Measurements from ENCODE around the gene KRT86. TPM values are rescaled to one million over a fixed set of nuclear protein-coding genes. Genes with fewer than 3 reads are reported as not detected.
A peak's percentile ranks its signal among the peaks of the same experiment; 100 is the strongest.
"Not testable (repeated sequence)": the region's sequence is repeated elsewhere in the genome, so short reads cannot be mapped to it uniquely, and the experiment has no call there.

KRT86 gene
- total RNA-seq, 1 donor from 2014 or later = not detected

DNA sequence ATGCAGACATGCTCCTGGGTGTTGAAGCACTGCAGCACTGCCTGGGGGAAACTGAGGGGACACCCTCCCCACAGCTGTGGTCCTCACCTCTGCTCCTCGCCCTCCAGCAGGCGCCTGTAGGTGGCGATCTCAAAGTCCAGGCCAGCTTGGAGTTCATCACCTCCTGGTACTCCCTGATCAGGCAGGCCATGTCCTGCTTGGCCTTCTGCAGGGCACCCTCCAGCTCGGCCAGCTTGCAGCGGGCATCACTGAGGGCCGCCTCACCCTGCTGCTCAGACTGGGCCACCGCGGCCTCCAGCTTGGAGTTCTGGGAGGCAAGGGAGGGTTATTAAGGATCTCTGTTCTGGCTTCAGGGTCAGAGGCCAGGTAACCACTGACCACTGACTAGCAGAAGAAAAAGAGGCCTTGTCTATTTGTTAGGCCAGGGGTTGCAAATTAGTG lies 22.2 kb upstream of the KRT86 start:
- DNase-seq = not testable (repeated sequence)

DNA sequence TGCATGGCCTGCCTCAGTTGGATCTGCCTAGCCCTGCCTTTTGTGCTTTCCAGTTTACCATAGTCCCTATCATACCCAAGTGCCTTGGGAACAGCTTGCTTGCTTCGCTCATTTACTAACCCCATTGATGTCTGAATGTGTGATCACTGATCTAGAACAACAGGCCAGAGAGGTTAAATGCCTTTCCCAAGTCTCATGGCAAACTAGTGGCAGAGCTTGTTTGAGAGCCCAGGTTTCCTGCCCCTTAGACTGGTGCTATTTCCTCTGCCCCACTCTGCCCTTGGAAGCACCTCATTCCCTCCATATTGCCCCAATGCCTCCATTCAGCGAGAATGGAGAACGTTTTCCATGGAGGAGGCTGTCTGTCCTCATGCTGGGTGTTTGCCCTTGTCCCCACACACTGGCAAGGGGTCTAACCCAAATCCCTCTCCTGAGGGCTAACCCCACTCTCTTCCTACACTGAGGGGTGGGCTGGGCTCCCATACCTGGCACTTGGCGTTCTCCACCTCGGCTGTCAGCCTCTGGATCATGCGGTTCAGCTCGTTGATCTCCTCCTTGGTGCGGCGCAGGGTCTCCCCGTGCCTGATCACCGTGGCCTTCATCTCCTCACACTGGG lies 21.6 kb upstream of the KRT86 start:
- no peak for DNase-seq

DNA sequence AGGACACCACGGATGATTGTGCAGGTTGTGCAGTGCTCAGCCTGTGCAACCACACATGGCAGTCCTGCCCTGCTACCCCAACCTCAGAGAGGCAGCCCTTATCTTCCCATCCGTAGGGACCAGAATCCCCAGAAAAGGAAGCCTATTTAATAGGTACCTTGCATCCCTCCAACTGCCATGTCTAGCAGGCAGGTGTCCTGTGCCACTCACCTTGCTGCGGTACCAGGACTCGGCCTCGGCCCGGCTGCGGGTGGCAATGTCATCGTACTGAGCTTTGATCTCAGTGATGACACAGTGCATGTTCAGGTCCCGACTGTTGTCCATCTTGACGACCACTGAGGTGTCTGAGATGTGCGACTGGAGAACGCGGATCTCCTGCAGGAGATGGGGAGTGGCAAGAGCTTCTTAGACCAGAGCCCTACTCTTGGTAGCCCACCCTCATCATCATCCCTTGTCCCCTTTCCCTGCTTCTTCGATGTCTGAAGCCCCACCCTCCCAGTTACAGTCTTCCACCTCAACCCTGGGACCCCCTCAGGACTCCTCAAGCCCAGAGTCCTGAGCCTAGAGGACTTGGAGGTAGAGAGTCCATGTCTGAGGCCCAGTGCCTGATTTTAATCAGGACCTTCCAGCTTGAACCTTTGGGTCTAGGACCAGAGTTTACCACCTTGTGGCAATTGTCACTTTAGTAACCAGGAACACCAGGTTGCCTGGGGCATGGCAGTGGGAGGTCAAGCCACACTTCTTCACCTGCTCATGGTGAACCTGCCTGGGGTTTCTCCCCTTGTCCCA lies 20.9 kb upstream of the KRT86 start:
- DNase-seq = no peak

DNA sequence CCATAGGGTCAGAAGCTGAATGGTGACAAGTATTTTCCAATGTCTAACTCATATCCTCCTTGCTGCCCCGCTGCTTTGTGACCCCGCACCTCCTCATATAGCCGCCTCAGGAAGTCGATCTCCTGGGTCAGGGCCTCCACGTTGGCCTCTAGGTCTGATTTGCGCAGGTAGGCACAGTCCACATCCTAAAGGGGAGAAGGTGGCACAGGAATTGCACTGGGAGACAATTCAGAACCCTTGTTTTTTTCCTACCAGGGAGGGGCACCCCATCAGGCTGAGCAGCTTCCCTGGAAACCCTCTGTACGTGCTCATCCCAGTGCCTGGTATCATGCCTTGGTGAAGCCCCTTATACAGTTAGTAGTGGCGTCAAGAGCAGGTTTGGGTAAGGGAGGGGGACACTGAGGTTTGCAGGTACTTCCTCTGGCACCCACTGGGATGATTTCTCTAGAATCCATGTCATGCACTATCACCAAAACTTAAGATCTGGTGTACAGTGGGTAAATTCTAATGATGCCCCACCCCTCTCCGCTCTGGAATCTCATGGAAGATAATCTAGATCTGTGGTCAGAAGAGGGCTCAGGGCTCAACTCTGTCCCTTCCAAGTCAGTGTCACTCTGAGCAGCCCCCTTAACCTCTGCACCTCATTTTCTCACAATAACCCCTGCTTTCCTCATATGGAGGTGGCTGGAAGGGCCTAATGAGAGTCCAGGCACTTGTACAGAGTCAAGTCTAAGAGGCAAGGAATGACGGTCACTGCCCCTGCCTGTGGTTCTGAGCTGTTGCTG lies 20.1 kb upstream of the KRT86 start:
- no peak for DNase-seq

DNA sequence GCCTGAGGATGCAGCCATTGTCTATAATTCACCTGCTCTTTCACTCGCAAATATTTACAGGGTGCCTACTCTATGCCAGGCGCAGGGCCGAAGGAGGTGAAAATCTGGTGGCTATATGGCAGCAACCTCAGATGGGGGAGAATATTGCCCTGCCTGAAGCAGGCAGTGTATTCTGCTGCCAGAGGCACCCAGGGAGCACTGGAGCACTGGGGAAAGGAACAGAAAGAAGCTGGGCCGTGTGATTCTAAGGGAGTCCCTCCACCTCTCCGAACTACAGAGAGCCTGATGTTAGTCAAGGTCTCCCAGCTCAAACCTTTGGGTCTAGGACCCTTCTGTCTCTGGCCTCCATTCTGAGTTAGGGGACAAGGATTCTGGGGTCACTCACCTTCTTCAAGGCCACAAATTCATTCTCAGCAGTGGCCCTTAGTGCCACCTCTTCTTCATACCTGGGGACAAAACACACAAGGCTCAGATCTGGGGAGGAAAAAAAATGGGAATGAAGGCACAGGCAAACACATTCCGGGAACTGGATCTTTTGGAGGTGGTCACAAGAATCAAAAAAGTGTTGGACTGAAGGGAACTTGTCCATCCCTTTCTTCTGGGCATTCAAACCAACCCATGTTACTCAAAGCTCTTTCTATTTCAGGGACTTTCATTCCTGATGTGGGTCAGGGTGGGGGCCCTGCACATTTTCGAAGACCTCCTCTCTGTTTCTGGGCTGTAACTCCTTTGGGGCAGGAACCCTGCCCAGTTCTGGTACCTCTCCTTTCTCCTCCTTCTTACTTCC lies 19.3 kb upstream of the KRT86 start:
- no peak for DNase-seq

DNA sequence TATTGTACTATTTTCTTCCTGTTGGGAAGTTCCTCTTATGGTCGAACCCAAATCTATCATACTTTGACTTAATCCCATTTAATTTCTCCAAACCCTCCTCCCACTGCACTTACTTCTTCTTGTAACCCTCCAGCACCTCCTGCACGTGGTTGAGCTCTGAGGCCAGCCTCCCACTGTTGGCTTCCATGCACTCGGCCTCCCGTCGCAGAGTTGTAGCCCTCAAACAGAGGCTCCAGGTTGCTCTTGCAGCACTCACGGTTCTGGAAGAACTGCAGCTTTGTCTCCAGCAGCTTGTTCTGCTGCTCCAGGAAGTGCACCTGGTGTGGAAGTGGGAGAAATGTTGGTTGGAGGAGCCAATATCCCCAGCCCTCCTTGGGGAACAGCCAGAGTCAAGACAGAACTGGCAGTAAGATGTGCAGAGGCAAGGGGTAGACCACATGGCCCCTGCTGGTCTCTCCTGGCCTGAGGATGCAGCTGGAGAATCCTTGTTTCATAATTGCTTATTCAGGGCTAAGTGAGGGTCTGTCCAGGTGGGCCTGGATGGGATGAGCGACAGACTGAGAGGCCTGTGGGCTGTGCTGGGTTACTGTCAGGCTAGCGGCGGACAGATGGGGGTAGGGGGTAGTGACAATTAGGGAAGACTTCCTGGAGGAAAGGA lies 18.4 kb upstream of the KRT86 start:
- no peak for DNase-seq

DNA sequence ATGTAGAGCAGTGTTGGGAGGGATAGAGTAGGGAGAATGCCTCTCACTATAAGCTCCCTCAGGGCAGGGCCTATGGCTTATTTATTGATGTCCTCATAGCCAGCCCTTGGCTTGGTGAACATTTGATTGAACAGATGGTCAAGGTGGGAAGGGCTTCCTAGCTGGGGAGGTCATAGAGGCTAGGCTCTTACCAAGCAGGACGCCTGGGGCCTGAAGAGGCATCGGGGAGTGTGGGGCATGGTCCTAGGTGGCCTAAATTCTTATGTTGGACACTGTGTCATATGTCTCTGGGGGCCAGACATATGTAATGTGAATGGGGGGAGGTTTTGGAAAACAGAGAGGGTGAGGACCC lies 17.9 kb upstream of the KRT86 start:
- DNase-seq = no peak

DNA sequence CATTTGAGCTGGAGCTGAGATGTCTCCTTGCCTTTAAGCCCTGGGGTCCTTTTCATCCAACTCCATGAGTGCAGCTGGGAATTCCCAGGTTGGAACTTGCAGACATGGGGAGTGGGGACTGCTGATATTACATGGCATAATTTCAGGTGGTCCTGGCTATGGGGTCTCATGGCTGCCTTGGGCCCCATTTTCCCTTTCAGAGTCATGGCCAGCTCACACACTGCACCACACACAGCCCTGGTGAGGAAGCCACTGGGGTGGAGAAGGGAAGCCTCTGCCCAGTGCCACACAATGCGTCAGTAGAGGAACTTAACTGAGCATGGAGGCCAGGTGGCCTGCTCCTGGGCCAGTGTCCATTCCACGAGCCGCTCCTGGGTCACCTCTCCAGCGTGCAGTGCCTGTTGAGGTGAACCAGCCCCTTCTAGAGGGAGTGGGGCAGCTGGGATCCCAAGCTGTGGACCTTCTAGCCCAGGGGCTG lies 17.3 kb upstream of the KRT86 start:
- no peak for DNase-seq

DNA sequence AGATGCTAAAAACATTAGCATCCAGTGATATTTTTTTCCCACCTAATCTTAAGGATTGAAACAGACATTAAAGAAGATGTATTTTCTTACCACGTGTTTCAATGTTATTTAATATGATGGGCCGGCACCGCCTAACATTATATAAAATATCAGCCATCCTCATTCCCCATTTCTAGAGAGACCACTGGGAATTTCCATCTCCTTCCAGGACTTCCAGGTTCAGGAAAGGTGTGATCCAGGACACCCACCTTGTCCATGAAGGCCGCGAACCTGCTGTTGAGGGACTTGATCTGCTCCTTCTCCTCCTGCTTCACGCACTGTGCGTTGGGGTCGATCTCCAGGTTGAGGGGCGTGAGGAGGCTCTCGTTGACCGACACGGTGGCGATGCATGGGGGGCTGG lies 16.5 kb upstream of the KRT86 start:
- not testable (repeated sequence) for DNase-seq

DNA sequence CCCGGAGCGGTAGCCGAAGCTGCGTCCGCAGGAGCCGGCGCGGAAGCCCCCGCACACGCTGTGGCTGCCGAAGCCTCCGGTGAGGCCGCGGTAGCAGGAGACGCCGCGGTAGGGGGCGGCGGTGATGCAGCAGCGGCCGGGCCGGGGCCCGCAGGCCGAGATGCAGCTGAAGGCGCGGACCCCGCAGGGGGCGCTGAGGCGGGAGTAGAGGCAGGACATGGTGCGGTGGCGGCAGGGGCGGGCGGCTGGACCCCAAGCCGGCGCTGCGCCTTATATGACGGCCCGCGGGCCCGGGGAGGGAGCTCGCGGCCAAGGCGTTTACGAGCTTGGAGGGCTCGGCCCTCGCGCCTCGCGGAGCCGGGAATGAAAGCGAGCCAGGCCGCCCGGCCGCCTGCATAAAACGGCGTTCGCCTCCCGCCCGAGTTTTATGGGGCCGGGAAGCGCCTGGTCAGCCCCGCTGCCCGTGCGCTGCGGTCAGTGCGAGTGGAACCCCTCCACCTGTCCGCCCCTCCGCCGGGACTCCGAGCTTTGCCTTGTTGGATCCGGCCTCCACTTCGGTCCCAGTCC lies 16.0 kb upstream of the KRT86 start:
- DNase-seq = peak; percentile 58

DNA sequence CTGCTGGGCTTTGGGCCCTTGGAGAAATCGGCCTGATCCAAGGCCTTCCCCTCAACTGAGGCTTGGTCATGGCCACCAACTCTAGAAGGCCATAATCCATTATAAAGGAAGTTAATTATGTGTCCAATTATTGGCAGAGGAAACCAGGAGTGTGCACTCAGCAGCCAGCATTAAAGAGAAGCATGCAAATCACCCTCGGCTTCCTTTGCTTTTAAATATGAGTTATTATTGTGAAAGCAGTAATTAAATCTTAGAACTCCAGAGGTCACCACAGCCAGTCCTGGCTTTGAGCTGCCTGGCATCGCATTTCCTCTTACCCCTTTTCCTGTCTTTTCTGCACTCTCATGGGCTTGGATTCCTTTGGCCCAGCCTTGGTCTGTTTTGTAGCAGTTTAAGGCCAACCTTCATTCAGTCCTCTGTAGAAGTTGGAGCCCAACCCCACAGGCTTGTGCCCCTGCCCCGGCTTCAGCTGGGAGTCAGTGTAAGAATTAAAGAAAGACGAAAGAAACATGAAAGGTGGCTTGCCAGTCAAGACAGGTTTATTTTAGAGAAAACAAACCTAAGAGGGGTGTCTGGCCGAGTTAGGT lies 14.7 kb upstream of the KRT86 start:
- DNase-seq = no peak

DNA sequence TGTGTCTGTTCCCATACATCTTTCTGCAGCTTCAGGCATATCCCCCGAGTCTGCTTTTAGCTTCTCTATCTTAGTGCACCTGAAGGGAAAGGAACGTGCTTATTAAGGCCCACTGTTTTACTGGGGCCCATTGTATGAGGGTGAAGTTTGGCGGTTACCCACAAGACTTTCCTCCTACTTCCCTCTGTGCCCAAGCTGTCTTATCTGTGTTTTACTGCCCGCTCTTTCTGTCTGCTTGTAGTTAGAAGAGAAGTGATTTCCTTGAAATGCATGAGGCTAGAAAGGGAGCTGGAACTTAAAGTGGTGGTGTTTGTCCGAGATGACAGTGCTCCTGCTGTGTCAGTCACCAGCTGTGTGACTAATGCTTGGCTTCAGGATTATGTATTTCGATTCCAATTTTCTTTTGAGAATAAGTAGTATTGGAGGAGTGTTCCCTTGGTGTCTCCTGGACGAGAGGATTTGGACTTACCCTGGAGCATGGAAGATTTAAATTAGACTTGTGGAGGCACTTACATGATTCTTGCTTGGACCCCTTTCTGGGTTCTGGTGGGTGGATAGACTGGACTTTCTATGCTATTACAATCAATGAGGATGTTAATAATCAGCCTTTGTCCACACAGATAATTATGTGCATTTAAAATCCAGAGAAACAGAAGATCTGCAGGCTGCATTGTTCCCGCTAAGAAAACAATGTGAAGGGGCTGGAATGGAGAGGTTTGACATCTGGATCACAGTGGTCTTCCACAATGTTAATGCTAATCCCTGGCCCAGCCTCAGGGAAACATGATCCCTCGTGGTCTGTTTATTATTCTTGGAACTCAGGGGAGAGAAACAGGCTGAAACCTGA lies 13.9 kb upstream of the KRT86 start:
- DNase-seq = no peak

DNA sequence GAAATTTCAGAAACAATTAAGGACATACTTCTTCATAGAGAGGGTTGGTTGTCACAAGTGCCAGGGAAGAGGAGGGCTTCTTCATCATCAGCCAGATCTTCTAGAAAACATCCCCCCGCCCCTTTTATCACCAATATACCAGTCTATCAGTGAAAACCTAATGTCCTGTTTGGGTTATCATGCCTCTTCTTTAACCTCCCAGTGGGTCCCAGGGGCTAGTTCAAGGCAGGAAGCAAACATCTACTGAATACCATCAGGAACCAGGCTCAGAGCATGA lies 13.3 kb upstream of the KRT86 start:
- DNase-seq = no peak

DNA sequence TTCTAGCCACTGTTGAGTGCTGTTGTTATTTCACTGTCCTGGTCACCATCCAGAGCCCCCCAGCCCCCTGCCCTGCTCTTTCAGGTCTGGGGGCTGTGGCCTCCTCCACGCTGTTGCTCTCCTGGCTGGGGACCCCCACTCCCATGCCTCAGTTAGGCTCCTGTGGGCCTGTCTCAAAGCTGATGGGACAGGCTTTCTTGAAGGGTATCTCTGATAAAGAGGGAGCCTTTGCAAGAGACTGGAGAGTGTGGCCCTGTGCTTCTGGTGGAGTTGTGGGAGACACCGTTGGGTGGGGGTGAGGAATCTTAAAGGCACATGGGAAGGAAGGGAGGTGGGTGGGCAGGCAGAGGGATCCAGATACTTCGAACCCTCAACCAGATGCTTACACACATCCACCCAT lies 12.2 kb upstream of the KRT86 start:
- DNase-seq = no peak

DNA sequence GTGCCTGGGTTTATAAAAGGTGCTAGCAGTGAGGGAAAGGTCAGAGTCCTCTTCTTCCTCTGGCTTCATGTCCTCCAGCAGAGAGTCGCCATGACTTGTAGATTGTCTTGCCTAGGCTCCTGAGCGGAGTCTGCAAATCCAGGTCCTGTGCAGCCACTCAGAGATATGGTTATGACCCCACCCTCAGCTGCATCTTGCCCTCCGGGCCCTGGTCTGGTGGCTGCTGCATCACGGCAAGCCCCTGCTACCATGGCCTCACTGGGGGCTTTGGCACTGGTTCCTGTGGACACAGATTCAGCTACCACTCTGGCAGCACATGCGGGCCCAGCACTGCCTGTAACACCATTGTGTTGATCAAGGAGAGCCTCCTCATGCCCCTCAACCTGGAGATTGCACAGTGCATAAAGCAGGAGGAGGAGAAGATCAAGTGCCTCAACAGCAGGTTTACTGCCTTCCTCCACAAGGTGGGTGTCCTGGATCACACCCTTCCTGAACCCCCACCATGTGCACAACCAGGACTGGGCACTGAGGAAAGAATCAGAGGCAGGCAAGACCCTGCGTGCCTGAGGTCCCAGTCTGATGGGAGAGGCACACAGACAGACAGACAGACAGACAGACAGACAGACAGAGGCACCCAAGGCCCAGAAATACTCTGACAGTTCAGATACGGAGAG lies 10.5 kb upstream of the KRT86 start:
- DNase-seq = no peak

DNA sequence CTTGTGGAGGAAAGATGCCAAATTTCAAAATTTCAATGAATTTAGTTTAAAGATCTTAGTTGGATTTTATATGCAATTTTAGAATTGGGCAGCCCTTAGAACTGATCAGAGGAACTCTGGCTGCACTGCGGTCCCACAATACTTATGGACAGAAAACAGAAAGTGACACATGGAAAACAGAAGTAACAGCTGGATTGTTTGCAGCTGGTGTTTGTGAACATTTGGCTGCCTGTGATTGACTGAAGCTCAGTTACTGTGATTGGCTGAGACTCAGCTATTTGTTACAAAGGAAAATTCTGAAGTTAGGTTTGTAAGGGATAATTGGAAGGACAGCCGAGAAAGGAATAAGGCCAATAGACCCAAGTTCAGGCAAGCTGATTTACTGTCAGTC lies 10.0 kb upstream of the KRT86 start:
- DNase-seq = no peak

DNA sequence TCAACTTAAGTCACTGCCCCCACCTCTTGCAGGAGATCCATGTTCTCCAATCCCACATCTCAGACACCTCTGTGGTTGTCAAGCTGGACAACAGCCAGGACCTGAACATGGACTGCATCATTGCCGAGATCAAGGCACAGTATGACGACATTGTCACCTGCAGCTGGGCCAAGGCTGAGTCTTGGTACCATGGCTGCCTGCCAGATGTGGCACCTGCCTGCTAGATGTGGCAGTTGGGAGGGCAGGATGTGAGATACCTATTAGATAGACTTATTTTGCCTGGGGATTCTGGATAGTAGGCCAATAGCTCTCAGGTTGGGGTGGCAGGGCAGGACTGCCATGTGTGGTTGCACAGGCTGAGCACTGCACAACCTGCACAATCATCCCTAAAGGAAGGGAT lies 7.9 kb upstream of the KRT86 start:
- DNase-seq = no peak

DNA sequence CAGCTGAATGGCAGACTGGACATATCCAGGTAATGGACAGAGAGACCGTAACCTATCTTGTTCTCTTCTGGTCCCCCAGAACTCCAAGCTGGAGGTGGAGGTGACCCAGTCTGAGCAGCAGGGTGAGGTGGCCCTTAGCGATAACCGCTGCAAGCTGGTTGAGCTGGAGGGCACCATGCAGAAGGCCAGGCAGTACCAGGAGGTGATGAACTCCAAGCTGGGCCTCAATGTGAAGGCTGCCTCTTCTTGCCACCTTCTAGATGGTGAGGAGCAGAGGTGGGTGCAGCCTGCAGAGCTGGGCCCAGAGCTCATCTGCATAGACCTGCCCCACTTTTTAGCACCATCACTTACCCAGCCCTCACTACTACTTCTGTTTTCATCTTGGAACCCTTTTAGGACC lies 7.2 kb upstream of the KRT86 start:
- DNase-seq = no peak

DNA sequence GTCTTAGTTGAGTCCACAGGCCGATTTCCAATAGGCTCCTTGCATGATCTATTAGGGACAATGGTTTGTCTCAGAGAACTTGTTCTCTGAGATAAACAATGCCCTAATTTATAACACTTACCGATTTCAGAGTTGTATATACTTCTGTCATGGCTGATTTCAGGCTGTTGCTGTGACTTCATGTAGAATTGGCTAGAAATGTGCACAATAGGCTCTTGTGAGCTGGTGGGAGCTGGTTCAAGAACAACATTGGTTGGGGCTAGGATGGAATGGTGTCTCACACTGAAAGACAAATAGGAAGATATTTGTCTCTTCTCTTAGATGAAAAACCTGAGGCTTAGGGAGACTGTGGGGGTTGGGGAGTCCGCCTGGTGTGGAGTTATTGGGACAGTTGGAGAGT lies 6.7 kb upstream of the KRT86 start:
- DNase-seq = no peak

DNA sequence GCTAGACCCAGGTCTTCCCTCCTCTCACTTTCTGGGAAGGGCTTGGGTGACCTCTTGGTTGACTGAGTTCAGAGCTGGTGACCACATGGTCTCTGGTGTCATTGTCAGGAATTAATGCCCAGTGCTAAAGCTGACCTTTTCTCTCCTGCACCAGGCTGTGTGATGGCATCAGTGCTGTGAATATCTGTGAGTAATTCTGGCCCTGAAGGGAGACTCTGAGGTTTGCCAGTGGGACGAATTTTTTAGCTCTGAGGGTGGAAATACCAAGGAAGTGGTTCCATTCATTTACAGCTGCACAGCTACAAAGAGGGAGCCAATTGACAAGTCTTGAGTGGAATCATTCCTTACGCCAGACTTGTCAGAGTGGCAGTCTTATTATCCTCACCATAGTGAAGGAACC lies 6.2 kb upstream of the KRT86 start:
- DNase-seq = no peak
